GM12873 (cell line): ENCODE measurements around the gene COL6A1.

Source experiments
- CTCF ChIP-seq: IDR thresholded peaks from 2 replicates; pipeline ENCODE4 v1.5.1; 2012; ENCODE audit warnings: low read depth, mild to moderate bottlenecking, moderate library complexity, low read length, control low read depth; ENCODE audit not compliant: insufficient read depth; ENCODE audit errors: missing control alignments

The COL6A1 gene

GRCh38 chr21:46017148-46017547 is 35.6 kb downstream of the COL6A1 start:
- TF ChIP-seq CTCF, result no peak

GRCh38 chr21:46017695-46018094 is 36.1 kb downstream of the COL6A1 start:
- no peak for TF ChIP-seq CTCF

GRCh38 chr21:46018615-46019014 is 37.0 kb downstream of the COL6A1 start:
- TF ChIP-seq CTCF, result no peak

GRCh38 chr21:46020581-46020980 is 39.0 kb downstream of the COL6A1 start:
- TF ChIP-seq CTCF, result no peak

- no peak for TF ChIP-seq CTCF
These were observed 39.8 kb downstream of the COL6A1 start for GRCh38 chr21:46021398-46021797.

GRCh38 chr21:46021978-46022544 is 40.5 kb downstream of the COL6A1 start:
- TF ChIP-seq CTCF, result no peak

- TF ChIP-seq CTCF, result no peak
These were observed 41.3 kb downstream of the COL6A1 start for GRCh38 chr21:46022551-46023525.
